GM12878 (cell line): ENCODE data around the gene HPD. TPM values are rescaled to one million over a fixed set of nuclear protein-coding genes. Genes with fewer than 3 reads are reported as not detected.
"Not testable (repeated sequence)": the region's sequence is repeated elsewhere in the genome, so short reads cannot be mapped to it uniquely, and the experiment has no call there.

Experiments
- ATAC-seq: fragments of 200-7000 bp; cut with Tn5 transposase; 3 replicates; pipeline ENCODE4 v1.9.1; 2020; ENCODE audit warnings: mild to moderate bottlenecking, moderate library complexity
- BruUV-seq: library from RNA; stranded (reverse); fragments of 400-500 nt; replicated peaks from 2 replicates; lab custom pipeline; 2021; lab: Mats Ljungman, UMichigan
- CTCF ChIA-PET: fragments of 300-600 bp; sonication (Branson Sonifier 250); formaldehyde crosslinking; extraction: SDS; loops from one replicate; lab custom pipeline; 2021; ENCODE audit warnings: inconsistent platforms; lab: Yijun Ruan, JAX
- POLR2A ChIA-PET: fragments of 350-600 bp; formaldehyde crosslinking; extraction: SDS; loops from one replicate; lab custom pipeline; 2021; ENCODE audit warnings: inconsistent platforms; lab: Charles Lee
- RAD21 ChIA-PET: fragments of 300-600 bp; sonication (Branson Sonifier 250); formaldehyde crosslinking; loops from one replicate; lab custom pipeline; 2023; ENCODE audit warnings: antibody characterized with exemption; ENCODE audit not compliant: unreplicated experiment; lab: Charles Lee
- SMC1A ChIA-PET: fragments of 300-600 bp; sonication (Branson Sonifier 250); formaldehyde crosslinking; loops from one replicate; lab custom pipeline; 2023; ENCODE audit not compliant: unreplicated experiment, uncharacterized antibody; lab: Charles Lee
- DNase-seq: peaks from one replicate; pipeline ENCODE4 v3.0.0-alpha.2; 2011; ENCODE audit warnings: low read depth, low spot score
- FAIRE-seq: peaks from 3 replicates; lab custom pipeline; 2011; peaks lifted over from hg19 to GRCh38; lab: Jason Lieb, UNC
- H2AFZ ChIP-seq: 2 replicates; pipeline ENCODE4 v1.6.0; 2011; ENCODE audit warnings: low read depth, low read length, control low read depth; ENCODE audit not compliant: control insufficient read depth
- H3K27ac ChIP-seq: 2 replicates; pipeline ENCODE4 v1.5.1; 2011; ENCODE audit warnings: control low read depth; ENCODE audit not compliant: control insufficient read depth, insufficient read depth
- H3K27me3 ChIP-seq, 2 experiments: replicated peaks in 1 of 2; 2 replicates each; pipeline versions ENCODE4 v1.6.0 to v1.6.1; 2011; ENCODE audit warnings: low read length in 1 of 2; ENCODE audit not compliant: control insufficient read depth in 2 of 2, insufficient read depth in 2 of 2
- H3K36me3 ChIP-seq, 2 experiments: 2 replicates each; pipeline ENCODE4 v1.5.1; 2011; ENCODE audit warnings: low read length in 1 of 2; ENCODE audit not compliant: control insufficient read depth in 2 of 2, insufficient read depth in 2 of 2
- H3K4me1 ChIP-seq: 2 replicates; pipeline ENCODE4 v1.6.1; 2011; ENCODE audit warnings: mild to moderate bottlenecking, low read length, moderate library complexity, mixed read lengths; ENCODE audit not compliant: control insufficient read depth, insufficient read depth
- H3K4me2 ChIP-seq: 2 replicates; pipeline ENCODE4 v1.6.0; 2011; ENCODE audit warnings: control low read depth; ENCODE audit not compliant: control insufficient read depth, insufficient read depth
- H3K4me3 ChIP-seq: fragments of 200-600 bp; sonication (generic); 2 replicates; pipeline ENCODE4 v1.5.1; 2016
- H3K79me2 ChIP-seq: 2 replicates; pipeline ENCODE4 v1.6.0; 2011; ENCODE audit warnings: low read length; ENCODE audit not compliant: control insufficient read depth, insufficient read depth
- H3K9ac ChIP-seq: 2 replicates; pipeline ENCODE4 v1.8.0; 2011; ENCODE audit warnings: low read length, control low read depth, mixed read lengths; ENCODE audit not compliant: control insufficient read depth, insufficient read depth
- H3K9me3 ChIP-seq: replicated peaks from 3 replicates; pipeline ENCODE4 v1.5.1; 2011; ENCODE audit warnings: mild to moderate bottlenecking, low read length; ENCODE audit not compliant: control insufficient read depth, insufficient read depth
- H4K20me1 ChIP-seq: 2 replicates; pipeline ENCODE4 v1.6.0; 2011; ENCODE audit not compliant: control insufficient read depth, insufficient read depth
- CBX3 ChIP-seq: fragments of 200-600 bp; sonication (generic); IDR thresholded peaks from 2 replicates; pipeline ENCODE4 v1.6.1; 2016; ENCODE audit warnings: low read depth, borderline replicate concordance
- FOS ChIP-seq: IDR thresholded peaks from 3 replicates; pipeline ENCODE4 v1.6.1; 2011; ENCODE audit warnings: borderline replicate concordance; ENCODE audit not compliant: insufficient read length; ENCODE audit errors: extremely low read depth
- HDAC2 ChIP-seq: fragments of 200-600 bp; sonication (generic); IDR thresholded peaks from 2 replicates; pipeline ENCODE4 v1.6.1; 2017
- IKZF1 ChIP-seq: fragments of 450-650 bp; conservative IDR thresholded peaks from 2 replicates; pipeline ENCODE4 v1.6.1; 2017; ENCODE audit warnings: antibody characterized with exemption, mild to moderate bottlenecking
- NR2F1 ChIP-seq: fragments of 450-650 bp; conservative IDR thresholded peaks from 2 replicates; pipeline ENCODE4 v1.6.1; 2017; ENCODE audit warnings: mild to moderate bottlenecking
- ZNF24 ChIP-seq: fragments of 450-650 bp; IDR thresholded peaks from 2 replicates; pipeline ENCODE4 v1.6.1; 2017; ENCODE audit warnings: antibody characterized with exemption, mild to moderate bottlenecking
- ZNF384 ChIP-seq: IDR thresholded peaks from 2 replicates; pipeline ENCODE4 v1.6.1; 2012; ENCODE audit warnings: low read depth, mild to moderate bottlenecking, low read length, improper control_type of control experiment, borderline replicate concordance
- WGBS: methylation state at CpG from one replicate; pipeline ENCODE4 v1.1.6; 2016; ENCODE audit warnings: low lambda C conversion rate; ENCODE audit not compliant: insufficient replicate concordance, insufficient coverage; ENCODE audit errors: missing lambda C conversion rate; 5-methylcytosine and 5-hydroxymethylcytosine counted together
- in situ Hi-C: fragments of 300-500 bp; cut with MboI; formaldehyde crosslinking; loops from 9 replicates; pipeline ENCODE4 v1.14.3; 2018; ENCODE audit warnings: mixed read lengths
- intact Hi-C: fragments of 100-400 bp; cut with micrococcal nuclease; formaldehyde crosslinking; loops from one replicate; pipeline ENCODE4 v1.14.2; 2022; ENCODE audit not compliant: unreplicated experiment
- polyA plus RNA-seq, 11 experiments: library from polyadenylated mRNA; depleted of rRNA in 4 of 11; unstranded in 6 of 11; stranded (reverse) in 5 of 11; fragments of >200 nt; fragmentation: Nextera tagmentation in 4 of 11; fragmentation: Illumina TruSeq in 1 of 11; extraction: Ambion mirVana in 4 of 11; extraction: Trizol in 1 of 11; gene quantifications; 1 replicate in 1 of 11; 2 replicates in 10 of 11; pipeline versions ENCODE4 v1.2.1 to v1.2.3, GENCODE V29; 2011 to 2016; ENCODE audit warnings: inconsistent platforms in 2 of 11, missing spikeins in 2 of 11, low read depth in 1 of 11
- total RNA-seq, 4 experiments: library from RNA; depleted of rRNA in 3 of 4; stranded (reverse); fragments of >200 nt in 3 of 4; fragmentation: Illumina TruSeq in 1 of 4; extraction: Trizol in 1 of 4; gene quantifications; 2 replicates each; pipeline versions ENCODE4 v1.2.1 to v1.2.3, GENCODE V29; 2013 to 2021
- TF ChIP-seq, protein P1 (sequence below): fragments of 150-350 bp; IDR thresholded peaks from 2 replicates; pipeline ENCODE4 v1.6.1; 2016; ENCODE audit warnings: low read depth, low read length
- TF ChIP-seq, protein P2 (sequence below): fragments of 450-650 bp; IDR thresholded peaks from 2 replicates; pipeline ENCODE4 v1.6.1; 2017; ENCODE audit warnings: low read depth, mild to moderate bottlenecking, moderate library complexity

Gene HPD
- total and polyA plus RNA-seq, 10 of the 15 experiments (the other 5 are each of a cell fraction or from before 2014, with no cell fraction given): 0.04 to 0.69 (median 0.28) TPM; not detected in 7

DNA sequence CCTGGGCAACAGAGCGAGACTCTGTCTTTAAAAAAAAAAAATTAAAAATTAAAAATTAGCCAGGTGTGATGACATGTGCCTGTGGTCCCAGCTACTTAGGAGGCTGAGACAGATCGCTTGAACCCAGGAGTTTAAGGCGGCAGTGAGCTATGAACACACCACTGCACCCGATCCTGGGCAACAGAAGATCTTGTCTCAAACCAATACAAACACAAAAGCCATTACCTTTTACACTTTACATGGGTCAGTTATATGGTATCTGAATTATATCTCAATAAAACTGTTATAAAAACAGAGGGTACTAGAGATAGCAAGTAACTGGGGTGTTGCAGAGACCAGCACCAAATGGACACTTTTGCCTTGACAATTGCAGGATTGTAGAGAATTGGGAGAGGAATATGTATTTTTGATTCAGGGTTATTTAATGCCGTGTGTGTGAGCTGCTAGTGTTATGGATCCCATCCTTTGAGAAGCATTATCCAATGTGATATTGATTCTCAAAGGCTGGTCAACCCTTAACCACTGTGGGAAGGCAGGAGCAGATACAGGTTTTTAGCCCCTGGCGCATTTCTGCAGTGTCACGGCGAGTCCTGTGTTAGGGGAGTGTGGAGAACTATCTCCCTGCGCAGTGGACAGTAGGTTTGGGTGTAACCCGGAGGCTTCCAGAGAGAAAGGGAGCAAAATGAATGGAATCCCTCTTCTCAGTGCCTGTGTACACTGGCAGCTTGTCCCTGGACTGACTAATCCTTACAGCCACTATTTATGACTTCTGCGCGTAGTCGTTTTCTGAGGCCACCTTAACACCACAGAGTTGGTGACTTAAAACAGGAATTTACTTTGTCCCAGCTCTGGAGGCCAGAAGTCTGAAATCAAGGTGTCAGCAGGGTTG is 34.3 kb upstream of the HPD start:
- Histone ChIP-seq H3K4me3 (no peak overlapping the region), H3K27me3 (no peaks in the 10 kb centered on the region), H3K36me3 (peaks cover 5 to 13% of the 10 kb centered on the region in 2 experiments), H3K9ac (no peak overlapping the region), H3K27ac (no peak overlapping the region), H3K79me2 (peaks cover 21% of the 10 kb centered on the region), H3K4me2 (no peak overlapping the region; the same call in 1 of the 2 replicates), H4K20me1 (no peaks in the 10 kb centered on the region), H3K9me3 (no peaks in the 10 kb centered on the region), H3K4me1 (peaks cover 5% of the 10 kb centered on the region; the same call in 1 of the 2 replicates), H2AFZ (no peak overlapping the region)
- ChIA-PET RAD21 (interaction anchor here (1.1 to 1.8 kb wide), 2 partner anchors 23 to 99 kb away, joined by 3 to 14 read pairs; partner anchors contain the start of gene RHOF), SMC1A (interaction anchor here (0.6 to 1.5 kb wide), 5 partner anchors 23 to 195 kb away, joined by 3 to 6 read pairs (median 5); no protein-coding TSS in a partner anchor), POLR2A (interaction anchor here (0.5 to 0.9 kb wide), 3 partner anchors 9 to 326 kb away, joined by 3 to 7 read pairs (median 4); no protein-coding TSS in a partner anchor), CTCF (interaction anchor here (0.6 to 4.4 kb wide), 10 partner anchors 25 to 313 kb away, joined by 3 to 52 read pairs (median 3); partner anchors contain the start of genes CFAP251 and RHOF)
- ATAC-seq: no peak
- FAIRE-seq: no peak
- intact Hi-C loops: no loop called here
- TF ChIP-seq ZNF384: no peak
- TF ChIP-seq, protein P1, sequence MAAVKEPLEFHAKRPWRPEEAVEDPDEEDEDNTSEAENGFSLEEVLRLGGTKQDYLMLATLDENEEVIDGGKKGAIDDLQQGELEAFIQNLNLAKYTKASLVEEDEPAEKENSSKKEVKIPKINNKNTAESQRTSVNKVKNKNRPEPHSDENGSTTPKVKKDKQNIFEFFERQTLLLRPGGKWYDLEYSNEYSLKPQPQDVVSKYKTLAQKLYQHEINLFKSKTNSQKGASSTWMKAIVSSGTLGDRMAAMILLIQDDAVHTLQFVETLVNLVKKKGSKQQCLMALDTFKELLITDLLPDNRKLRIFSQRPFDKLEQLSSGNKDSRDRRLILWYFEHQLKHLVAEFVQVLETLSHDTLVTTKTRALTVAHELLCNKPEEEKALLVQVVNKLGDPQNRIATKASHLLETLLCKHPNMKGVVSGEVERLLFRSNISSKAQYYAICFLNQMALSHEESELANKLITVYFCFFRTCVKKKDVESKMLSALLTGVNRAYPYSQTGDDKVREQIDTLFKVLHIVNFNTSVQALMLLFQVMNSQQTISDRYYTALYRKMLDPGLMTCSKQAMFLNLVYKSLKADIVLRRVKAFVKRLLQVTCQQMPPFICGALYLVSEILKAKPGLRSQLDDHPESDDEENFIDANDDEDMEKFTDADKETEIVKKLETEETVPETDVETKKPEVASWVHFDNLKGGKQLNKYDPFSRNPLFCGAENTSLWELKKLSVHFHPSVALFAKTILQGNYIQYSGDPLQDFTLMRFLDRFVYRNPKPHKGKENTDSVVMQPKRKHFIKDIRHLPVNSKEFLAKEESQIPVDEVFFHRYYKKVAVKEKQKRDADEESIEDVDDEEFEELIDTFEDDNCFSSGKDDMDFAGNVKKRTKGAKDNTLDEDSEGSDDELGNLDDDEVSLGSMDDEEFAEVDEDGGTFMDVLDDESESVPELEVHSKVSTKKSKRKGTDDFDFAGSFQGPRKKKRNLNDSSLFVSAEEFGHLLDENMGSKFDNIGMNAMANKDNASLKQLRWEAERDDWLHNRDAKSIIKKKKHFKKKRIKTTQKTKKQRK: no peak
- TF ChIP-seq FOS: no peak
- TF ChIP-seq IKZF1: no peak
- TF ChIP-seq CBX3: no peak
- TF ChIP-seq NR2F1: no peak
- TF ChIP-seq, protein P2, sequence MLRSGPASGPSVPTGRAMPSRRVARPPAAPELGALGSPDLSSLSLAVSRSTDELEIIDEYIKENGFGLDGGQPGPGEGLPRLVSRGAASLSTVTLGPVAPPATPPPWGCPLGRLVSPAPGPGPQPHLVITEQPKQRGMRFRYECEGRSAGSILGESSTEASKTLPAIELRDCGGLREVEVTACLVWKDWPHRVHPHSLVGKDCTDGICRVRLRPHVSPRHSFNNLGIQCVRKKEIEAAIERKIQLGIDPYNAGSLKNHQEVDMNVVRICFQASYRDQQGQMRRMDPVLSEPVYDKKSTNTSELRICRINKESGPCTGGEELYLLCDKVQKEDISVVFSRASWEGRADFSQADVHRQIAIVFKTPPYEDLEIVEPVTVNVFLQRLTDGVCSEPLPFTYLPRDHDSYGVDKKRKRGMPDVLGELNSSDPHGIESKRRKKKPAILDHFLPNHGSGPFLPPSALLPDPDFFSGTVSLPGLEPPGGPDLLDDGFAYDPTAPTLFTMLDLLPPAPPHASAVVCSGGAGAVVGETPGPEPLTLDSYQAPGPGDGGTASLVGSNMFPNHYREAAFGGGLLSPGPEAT: no peak
- no peak for TF ChIP-seq ZNF24
- no peak for TF ChIP-seq HDAC2
- in situ Hi-C loops: no loop called here
- 93% methylated on average over 13 of the region's 13 CpGs for WGBS
- DNase-seq: no peak
- no TSS peak for BruUV-seq

DNA sequence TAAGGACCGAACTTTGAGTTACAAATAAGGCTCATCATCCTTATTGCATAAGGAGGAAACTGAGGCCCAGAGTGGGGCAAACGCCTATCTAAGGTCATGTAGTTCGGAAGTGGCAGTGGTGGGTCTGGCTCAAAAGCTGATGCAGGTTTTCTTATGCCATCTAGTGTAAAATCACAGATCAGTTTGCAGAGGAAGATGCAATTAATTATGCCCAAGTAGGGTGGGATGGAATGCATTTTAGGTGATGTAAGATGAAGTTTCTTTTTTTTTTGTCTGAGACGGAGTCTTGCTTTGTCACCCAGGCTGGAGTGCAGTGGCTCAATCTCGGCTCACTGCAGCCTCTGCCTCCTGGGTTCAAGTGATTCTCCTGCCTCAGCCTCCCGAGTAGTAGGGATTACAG is 31.0 kb upstream of the HPD start:
- intact Hi-C loops (loop anchor here (5.0 kb wide), 1 partner anchor 202 kb away; no protein-coding TSS in a partner anchor), in situ Hi-C loops (loop anchor here (5.0 kb wide), 1 partner anchor 92 kb away; no protein-coding TSS in a partner anchor)
- Histone ChIP-seq H3K4me2 (peak overlapping the region; percentile 39), H3K9ac (peak overlapping the region; percentile 76), H3K4me3 (peak overlapping the region; percentile 89), H3K79me2 (peaks cover 21% of the 10 kb centered on the region)
- H3K4me1 ChIP-seq, H3K27me3 ChIP-seq, ATAC-seq, DNase-seq, BruUV-seq, H3K36me3 ChIP-seq, H2AFZ ChIP-seq, H3K9me3 ChIP-seq, FAIRE-seq, H3K27ac ChIP-seq, H4K20me1 ChIP-seq: not testable (repeated sequence)
- SMC1A ChIA-PET: interaction anchor here (1.3 to 2.7 kb wide), 2 partner anchors 95 to 172 kb away, joined by 4 to 36 read pairs; partner anchors contain the start of gene RHOF
- POLR2A ChIA-PET: interaction anchor here (0.6 to 1.6 kb wide), 3 partner anchors 79 to 189 kb away, joined by 4 to 5 read pairs (median 5); partner anchors contain the start of gene MLXIP
- RAD21 ChIA-PET: interaction anchor here (2.6 to 5.3 kb wide), 2 partner anchors 78 to 94 kb away, joined by 14 to 54 read pairs; partner anchors contain the start of gene RHOF
- 54% methylated on average over 6 of the region's 6 CpGs for WGBS
- CTCF ChIA-PET: interaction anchor here (1.8 to 4.6 kb wide), 3 partner anchors 88 to 188 kb away, joined by 4 to 90 read pairs (median 8); partner anchors contain the start of gene RHOF
